Measurements from ENCODE around the gene C1orf174.
A peak's percentile ranks its signal among the peaks of the same experiment; 100 is the strongest.

The C1orf174 gene

GRCh38 chr1:3908886-3909517 is 8.9 kb upstream of the C1orf174 start:
- DNase-seq: no peak

- DNase-seq: no peak
Measured at GRCh38 chr1:3907621-3908165, 7.6 kb upstream of the C1orf174 start.

- no peak for DNase-seq
Measured at GRCh38 chr1:3907031-3907534, 7.0 kb upstream of the C1orf174 start.

- DNase-seq: no peak
Measured at GRCh38 chr1:3906672-3907020, 6.6 kb upstream of the C1orf174 start.

GRCh38 chr1:3905953-3906671 is 6.0 kb upstream of the C1orf174 start:
- no peak for DNase-seq

- no peak for DNase-seq
Measured at GRCh38 chr1:3905266-3905952, 5.3 kb upstream of the C1orf174 start.

GRCh38 chr1:3904843-3905185 is 4.7 kb upstream of the C1orf174 start:
- DNase-seq: no peak

- peak; percentile 2 for DNase-seq
Measured at GRCh38 chr1:3904006-3904842, 4.2 kb upstream of the C1orf174 start.

GRCh38 chr1:3903141-3904005 is 3.3 kb upstream of the C1orf174 start:
- DNase-seq: peak; percentile 58

GRCh38 chr1:3902571-3903091 is 2.6 kb upstream of the C1orf174 start:
- DNase-seq: peak; percentile 34

GRCh38 chr1:3902111-3902511 is 2.0 kb upstream of the C1orf174 start:
- DNase-seq: no peak

GRCh38 chr1:3900969-3901529 is 977 bp upstream of the C1orf174 start:
- peak; percentile 29 for DNase-seq

- peak; percentile 38 for DNase-seq
Measured at GRCh38 chr1:3899754-3900149, 320 bp downstream of the C1orf174 start.

GRCh38 chr1:3898994-3899753 is 898 bp downstream of the C1orf174 start:
- DNase-seq: no peak

- no peak for DNase-seq
Measured at GRCh38 chr1:3898475-3898735, 1.7 kb downstream of the C1orf174 start.

GRCh38 chr1:3896396-3897000 is 3.6 kb downstream of the C1orf174 start:
- no peak for DNase-seq

- DNase-seq: no peak
Measured at GRCh38 chr1:3895951-3896325, 4.1 kb downstream of the C1orf174 start.

- no peak for DNase-seq
Measured at GRCh38 chr1:3895279-3895950, 4.7 kb downstream of the C1orf174 start.

GRCh38 chr1:3894626-3895278 is 5.3 kb downstream of the C1orf174 start:
- DNase-seq: no peak

Data from DMS79 (cell line).